Activated CD4-positive, alpha-beta T cell treated with anti-CD3 and anti-CD28 coated beads, Interleukin-2, amount 50 U/mL, for 24 hours (primary cell): Measurements from ENCODE around the gene TFDP3.

Experiments used
- DNase-seq, 2 donors: peaks; one replicate each; pipeline ENCODE4 v3.0.0-alpha.2; 2020; ENCODE audit warnings: low read depth in 1 of 2, low spot score in 1 of 2

TFDP3 gene

DNA sequence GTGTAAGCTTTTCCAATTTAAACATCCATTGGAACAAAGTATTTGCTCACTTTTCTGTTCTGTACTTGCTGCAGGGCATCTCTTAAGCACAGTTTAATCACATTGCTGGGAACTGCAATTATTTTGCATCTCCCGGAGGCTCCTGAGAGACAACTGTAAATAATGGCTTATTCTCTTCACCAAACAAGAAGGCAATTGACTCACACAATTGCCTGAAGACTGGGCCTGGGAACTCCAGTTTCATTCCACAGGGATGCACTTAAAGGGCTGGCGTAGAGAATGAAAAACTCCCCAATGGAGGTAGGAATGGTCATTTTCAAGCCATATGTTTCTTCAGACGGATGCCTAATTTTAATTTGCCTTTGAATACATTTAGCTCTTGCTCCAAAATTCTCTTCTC is 29.5 kb downstream of the TFDP3 start:
- no peak for DNase-seq

- no peak for DNase-seq
These were observed 32.2 kb downstream of the TFDP3 start for GRCh38 chrX:133185938-133186337.

GRCh38 chrX:133185119-133185518 is 33.0 kb downstream of the TFDP3 start:
- no peak for DNase-seq

DNA sequence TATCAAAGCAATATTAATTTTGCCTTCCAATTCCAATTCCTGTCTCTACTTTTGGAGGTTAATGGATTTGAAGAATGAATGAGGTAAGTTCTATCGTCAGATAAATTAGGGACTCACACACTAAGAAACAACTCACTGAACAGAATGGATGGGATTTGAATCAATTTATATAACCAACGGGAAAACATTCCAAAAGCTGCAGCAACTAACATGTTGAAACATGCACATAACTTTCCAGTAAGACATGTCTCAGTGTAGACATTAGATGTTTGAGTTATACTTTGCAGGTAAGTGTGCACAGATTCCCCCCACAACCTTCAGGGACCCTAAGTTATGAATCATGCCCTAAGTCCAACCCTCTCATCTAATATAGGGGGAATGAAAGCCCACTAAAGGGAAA is 34.3 kb downstream of the TFDP3 start:
- no peak for DNase-seq

GRCh38 chrX:133179500-133179899 is 38.7 kb downstream of the TFDP3 start:
- DNase-seq, result no peak

- no peak for DNase-seq
These were observed 41.0 kb downstream of the TFDP3 start for GRCh38 chrX:133177202-133177601.

- no peak for DNase-seq
These were observed 42.5 kb downstream of the TFDP3 start for GRCh38 chrX:133175605-133176004.

- no peak for DNase-seq
These were observed 43.0 kb downstream of the TFDP3 start for GRCh38 chrX:133175162-133175561.

DNA sequence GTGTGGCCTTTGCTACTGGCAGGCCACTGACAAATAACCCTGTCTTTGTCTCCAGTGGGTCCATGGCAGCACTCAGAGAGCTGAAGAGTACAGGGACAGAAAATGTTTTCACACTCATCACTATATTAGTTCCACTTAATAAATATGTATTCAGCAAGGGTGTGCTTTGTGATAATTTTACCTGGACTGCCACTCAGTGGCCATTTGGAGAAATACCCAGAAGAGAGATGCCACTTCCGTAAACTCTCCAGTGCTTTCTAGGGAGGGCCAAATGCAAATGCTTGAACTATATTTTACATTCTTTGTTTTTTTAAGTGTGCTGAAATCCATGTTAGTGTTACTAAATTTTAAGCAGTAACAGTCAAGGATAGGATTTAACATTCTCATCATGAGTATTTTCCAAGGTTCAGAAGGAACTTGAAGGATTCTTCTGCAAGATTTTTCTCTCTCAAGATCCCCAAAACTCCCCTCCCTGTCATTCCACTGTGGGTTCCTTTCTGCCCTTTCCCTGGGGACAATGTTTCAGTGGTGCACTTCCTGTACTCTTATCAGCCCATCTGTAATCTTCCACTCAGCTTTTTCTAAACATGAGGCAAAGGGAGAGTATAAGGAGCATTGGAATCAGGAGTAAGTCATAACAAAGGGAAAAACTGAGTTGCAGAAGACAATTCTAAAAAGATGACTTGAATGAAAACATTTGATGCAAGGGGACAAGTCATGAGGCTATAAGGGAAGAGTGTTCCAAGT is 46.0 kb downstream of the TFDP3 start:
- no peak for DNase-seq
